Measurements from ENCODE around the gene RALGDS. TPM values are rescaled to one million over a fixed set of nuclear protein-coding genes. Genes with fewer than 3 reads are reported as not detected.

Gene RALGDS
- total and polyA plus RNA-seq, 9 of the 15 experiments (the other 6 are each of a cell fraction or from before 2014, with no cell fraction given): 0.75 to 43.3 (median 27.1) TPM

GRCh38 chr9:133122935-133123611 is 2.0 kb upstream of the RALGDS start (continued):
- TF ChIP-seq POLR2AphosphoS5 (IDR thresholded peaks at IDR 0.05; ENCODE audit: control insufficient read depth, insufficient read depth, low read depth, low read length): peak; percentile 52; the same call in 1 of the 2 replicates
- no peak for TF ChIP-seq SREBF2 (CRISPR knock-in tag; IDR thresholded peaks at IDR 0.05)
- peak; percentile 92; the same call in 1 of the 2 replicates for TF ChIP-seq NBN (IDR thresholded peaks at IDR 0.05; ENCODE audit: low read depth)
- TF ChIP-seq HIVEP1 (CRISPR knock-in tag; IDR thresholded peaks at IDR 0.05): no peak
- no peak for TF ChIP-seq STAG1 (CRISPR knock-in tag; IDR thresholded peaks at IDR 0.05; ENCODE audit: borderline replicate concordance)
- TF ChIP-seq GTF2E2 (tag; IDR thresholded peaks at IDR 0.05): no peak
- TF ChIP-seq ZNF431 (CRISPR knock-in tag; IDR thresholded peaks at IDR 0.05): no peak
- no peak for TF ChIP-seq NFYB (IDR thresholded peaks at IDR 0.05; ENCODE audit: extremely low read depth, insufficient read length)
- TF ChIP-seq ZNF347 (CRISPR knock-in tag; IDR thresholded peaks at IDR 0.05; ENCODE audit: low read depth): no peak
- no peak for TF ChIP-seq DIDO1 (tag; IDR thresholded peaks at IDR 0.05; ENCODE audit: low read depth)
- no peak for TF ChIP-seq RBBP5 (IDR thresholded peaks at IDR 0.05; ENCODE audit: borderline replicate concordance, insufficient read depth, low read length, poor library complexity, severe bottlenecking)
- peak; percentile 55; the same call in 1 of the 2 replicates for TF ChIP-seq LCOR (CRISPR knock-in tag; IDR thresholded peaks at IDR 0.05)
- TF ChIP-seq BRD9 (IDR thresholded peaks at IDR 0.05; ENCODE audit: low read depth, partially characterized antibody): peak; percentile 54
- TF ChIP-seq EHMT2 (IDR thresholded peaks at IDR 0.05): no peak
- TF ChIP-seq ZBTB5 (IDR thresholded peaks at IDR 0.05): no peak
- no peak for TF ChIP-seq ZNF253 (CRISPR knock-in tag; conservative IDR thresholded peaks at IDR 0.05)
- TF ChIP-seq, protein P1, sequence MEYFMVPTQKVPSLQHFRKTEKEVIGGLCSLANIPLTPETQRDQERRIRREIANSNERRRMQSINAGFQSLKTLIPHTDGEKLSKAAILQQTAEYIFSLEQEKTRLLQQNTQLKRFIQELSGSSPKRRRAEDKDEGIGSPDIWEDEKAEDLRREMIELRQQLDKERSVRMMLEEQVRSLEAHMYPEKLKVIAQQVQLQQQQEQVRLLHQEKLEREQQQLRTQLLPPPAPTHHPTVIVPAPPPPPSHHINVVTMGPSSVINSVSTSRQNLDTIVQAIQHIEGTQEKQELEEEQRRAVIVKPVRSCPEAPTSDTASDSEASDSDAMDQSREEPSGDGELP (CRISPR knock-in tag; IDR thresholded peaks at IDR 0.05; ENCODE audit: borderline replicate concordance): peak; percentile 64; the same call in 1 of the 2 replicates
- TF ChIP-seq GABPB2 (CRISPR knock-in tag; conservative IDR thresholded peaks at IDR 0.05): no peak
